Measurements from ENCODE around the gene NEDD9.

- TF ChIP-seq CTCF (IDR thresholded peaks at IDR 0.05), result no peak
- TF ChIP-seq ZFX (IDR thresholded peaks at IDR 0.05; ENCODE audit: borderline replicate concordance), result no peak
Observed at GRCh38 chr6:11209906-11210305, 22.6 kb downstream of the NEDD9 start.
